K562 (cell line): ENCODE data around the gene NIPAL3. TPM values are rescaled to one million over a fixed set of nuclear protein-coding genes. Genes with fewer than 3 reads are reported as not detected.

Source experiments
- ARID2 ChIP-seq: fragments of 450-650 bp; IDR thresholded peaks from 2 replicates; pipeline ENCODE4 v1.6.1; 2017; ENCODE audit warnings: antibody characterized with exemption, mild to moderate bottlenecking
- BRF2 ChIP-seq: IDR thresholded peaks from 3 replicates; pipeline ENCODE4 v1.6.1; 2011; ENCODE audit warnings: borderline replicate concordance, mild to moderate bottlenecking; ENCODE audit not compliant: insufficient read length, insufficient read depth
- CREB3L1 ChIP-seq: fragments of 450-650 bp; IDR thresholded peaks from 2 replicates; pipeline ENCODE4 v1.6.1; 2014; ENCODE audit warnings: low read depth, mild to moderate bottlenecking, moderate library complexity, borderline replicate concordance
- ERF ChIP-seq: fragments of 450-650 bp; formaldehyde crosslinking; IDR thresholded peaks from 2 replicates; pipeline ENCODE4 v1.4.0; 2020; ENCODE audit warnings: mild to moderate bottlenecking, mixed read lengths
- GABPA ChIP-seq: fragments of 200-800 bp; sonication (Bioruptor generic); conservative IDR thresholded peaks from 2 replicates; pipeline ENCODE4 v1.6.1; 2016; ENCODE audit warnings: low read depth, missing genetic modification characterization, missing compliant biosample characterization
- HDAC8 ChIP-seq: fragments of 450-650 bp; IDR thresholded peaks from 2 replicates; pipeline ENCODE4 v1.6.1; 2016; ENCODE audit warnings: mild to moderate bottlenecking, missing genetic modification characterization, moderate library complexity, missing compliant biosample characterization
- KDM2B ChIP-seq: fragments of 250-450 bp; sonication (Bioruptor Pico); IDR thresholded peaks from 2 replicates; pipeline ENCODE4 v1.8.0; 2021; ENCODE audit warnings: mild to moderate bottlenecking, moderate library complexity
- LARP7 ChIP-seq: fragments of 450-650 bp; IDR thresholded peaks from 2 replicates; pipeline ENCODE4 v1.6.1; 2016
- NR2C2 ChIP-seq, 2 experiments: fragments of 200-800 bp in 1 of 2; sonication (Bioruptor generic) in 1 of 2; sonication (generic) in 1 of 2; formaldehyde crosslinking in 1 of 2; IDR thresholded peaks; 2 replicates each; pipeline versions ENCODE4 v1.6.1 to v1.8.0; 2016 to 2022; ENCODE audit warnings: mild to moderate bottlenecking in 1 of 2, missing compliant biosample characterization in 1 of 2, missing genetic modification characterization in 1 of 2, missing genetic modification reagents in 1 of 2
- RAD51 ChIP-seq: fragments of 450-650 bp; IDR thresholded peaks from 2 replicates; pipeline ENCODE4 v1.7.1; 2016; ENCODE audit warnings: low read depth, mild to moderate bottlenecking, borderline replicate concordance
- SIX5 ChIP-seq, 2 experiments: IDR thresholded peaks; 2 replicates each; pipeline ENCODE4 v1.6.1; 2011; ENCODE audit warnings: low read length in 2 of 2, borderline replicate concordance in 1 of 2, low read depth in 1 of 2, mild to moderate bottlenecking in 1 of 2, moderate library complexity in 1 of 2; ENCODE audit not compliant: insufficient read depth in 1 of 2
- SNRNP70 ChIP-seq: fragments of 200-400 bp; formaldehyde crosslinking; optimal IDR thresholded peaks from 2 replicates; pipeline ENCODE3; 2017; ENCODE audit warnings: low read depth, low read length
- ZBTB34 ChIP-seq: fragments of 250-450 bp; sonication (Bioruptor Pico); IDR thresholded peaks from 2 replicates; pipeline ENCODE4 v1.8.0; 2021; ENCODE audit warnings: mild to moderate bottlenecking, moderate library complexity
- ZKSCAN3 ChIP-seq: fragments of 250-450 bp; sonication (Bioruptor Pico); IDR thresholded peaks from 2 replicates; pipeline ENCODE4 v1.4.0; 2020
- ZNF408 ChIP-seq: fragments of 250-450 bp; sonication (Bioruptor Pico); IDR thresholded peaks from 2 replicates; pipeline ENCODE4 v1.4.0; 2020; ENCODE audit warnings: low read depth, mild to moderate bottlenecking, moderate library complexity
- polyA plus RNA-seq, 8 experiments: library from polyadenylated mRNA; depleted of rRNA in 4 of 8; stranded (reverse) in 5 of 8; unstranded in 3 of 8; fragments of >200 nt; fragmentation: Nextera tagmentation in 2 of 8; fragmentation: Illumina TruSeq in 1 of 8; extraction: Ambion mirVana in 2 of 8; extraction: Trizol in 1 of 8; gene quantifications; 2 replicates each; pipeline versions ENCODE4 v1.2.1 to v1.2.3, GENCODE V29; 2011 to 2014; ENCODE audit warnings: inconsistent platforms in 1 of 8, missing spikeins in 1 of 8
- total RNA-seq, 7 experiments: library from RNA; depleted of rRNA in 6 of 7; stranded (reverse); fragments of >200 nt in 6 of 7; fragmentation: Illumina TruSeq in 2 of 7; extraction: Trizol in 2 of 7; gene quantifications; 2 replicates each; pipeline versions ENCODE4 v1.2.1 to v1.2.3, GENCODE V29; 2011 to 2021; ENCODE audit warnings: low replicate concordance in 1 of 7
- TF ChIP-seq, protein P1 (sequence below): sonication (generic); formaldehyde crosslinking; IDR thresholded peaks from 2 replicates; pipeline ENCODE4 v1.8.0; 2023; ENCODE audit warnings: mild to moderate bottlenecking, missing genetic modification reagents

NIPAL3 gene
- total and polyA plus RNA-seq, 9 of the 15 experiments (the other 6 are each of a cell fraction or from before 2014, with no cell fraction given), result 10.5 to 26.3 (median 16.0) TPM

DNA sequence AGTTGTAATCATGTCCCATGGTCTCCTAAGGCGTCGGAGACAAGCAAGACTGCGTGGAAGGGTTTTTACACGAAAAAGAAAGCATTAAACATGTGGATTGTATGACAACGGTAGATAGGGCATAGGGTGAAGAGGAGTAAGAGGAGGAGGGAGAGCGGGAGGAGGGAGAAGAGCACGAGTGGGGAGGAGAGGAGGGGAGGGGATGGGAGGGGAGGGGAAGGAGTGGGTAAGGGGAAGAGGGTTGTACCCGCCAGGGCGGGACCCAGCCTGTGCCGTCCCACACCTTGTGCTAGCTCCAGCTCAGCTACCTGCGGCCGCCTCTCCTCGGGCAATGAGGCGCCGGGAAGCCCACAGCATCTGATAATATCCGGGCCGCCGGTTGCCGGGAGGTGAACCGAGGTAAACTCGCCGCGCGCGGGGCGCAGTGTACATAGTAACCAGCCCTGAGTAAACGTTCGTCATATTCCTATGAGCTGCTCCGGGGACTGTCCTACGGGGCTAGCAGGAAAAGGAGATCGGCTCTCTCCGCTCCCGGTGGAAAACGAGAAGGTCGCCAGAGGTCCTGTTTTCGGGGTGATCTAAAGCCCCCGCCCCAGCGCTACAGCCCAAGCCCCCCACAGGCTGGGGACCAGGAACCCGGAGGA, 86.6 kb downstream of the NIPAL3 start (continued):
- TF ChIP-seq NR2C2 (CRISPR knock-in tag; IDR thresholded peaks at IDR 0.05) (no peak), NR2C2 (tag; IDR thresholded peaks at IDR 0.05) (no peak), HDAC8 (no peak), CREB3L1 (no peak), LARP7 (no peak), RAD51 (no peak), SNRNP70 (no peak), ZBTB34 (no peak), BRF2 (no peak), GABPA (no peak), ARID2 (no peak), ERF (CRISPR knock-in tag) (no peak), KDM2B (CRISPR knock-in tag) (no peak; the same call in 1 of the 2 replicates), ZKSCAN3 (CRISPR knock-in tag) (no peak), SIX5 (IDR thresholded peaks at IDR 0.05; ENCODE audit: borderline replicate concordance in 1 of 2, insufficient read depth in 1 of 2, low read depth in 1 of 2, low read length in 2 of 2) (no peak), ZNF408 (no peak)
- TF ChIP-seq, protein P1, sequence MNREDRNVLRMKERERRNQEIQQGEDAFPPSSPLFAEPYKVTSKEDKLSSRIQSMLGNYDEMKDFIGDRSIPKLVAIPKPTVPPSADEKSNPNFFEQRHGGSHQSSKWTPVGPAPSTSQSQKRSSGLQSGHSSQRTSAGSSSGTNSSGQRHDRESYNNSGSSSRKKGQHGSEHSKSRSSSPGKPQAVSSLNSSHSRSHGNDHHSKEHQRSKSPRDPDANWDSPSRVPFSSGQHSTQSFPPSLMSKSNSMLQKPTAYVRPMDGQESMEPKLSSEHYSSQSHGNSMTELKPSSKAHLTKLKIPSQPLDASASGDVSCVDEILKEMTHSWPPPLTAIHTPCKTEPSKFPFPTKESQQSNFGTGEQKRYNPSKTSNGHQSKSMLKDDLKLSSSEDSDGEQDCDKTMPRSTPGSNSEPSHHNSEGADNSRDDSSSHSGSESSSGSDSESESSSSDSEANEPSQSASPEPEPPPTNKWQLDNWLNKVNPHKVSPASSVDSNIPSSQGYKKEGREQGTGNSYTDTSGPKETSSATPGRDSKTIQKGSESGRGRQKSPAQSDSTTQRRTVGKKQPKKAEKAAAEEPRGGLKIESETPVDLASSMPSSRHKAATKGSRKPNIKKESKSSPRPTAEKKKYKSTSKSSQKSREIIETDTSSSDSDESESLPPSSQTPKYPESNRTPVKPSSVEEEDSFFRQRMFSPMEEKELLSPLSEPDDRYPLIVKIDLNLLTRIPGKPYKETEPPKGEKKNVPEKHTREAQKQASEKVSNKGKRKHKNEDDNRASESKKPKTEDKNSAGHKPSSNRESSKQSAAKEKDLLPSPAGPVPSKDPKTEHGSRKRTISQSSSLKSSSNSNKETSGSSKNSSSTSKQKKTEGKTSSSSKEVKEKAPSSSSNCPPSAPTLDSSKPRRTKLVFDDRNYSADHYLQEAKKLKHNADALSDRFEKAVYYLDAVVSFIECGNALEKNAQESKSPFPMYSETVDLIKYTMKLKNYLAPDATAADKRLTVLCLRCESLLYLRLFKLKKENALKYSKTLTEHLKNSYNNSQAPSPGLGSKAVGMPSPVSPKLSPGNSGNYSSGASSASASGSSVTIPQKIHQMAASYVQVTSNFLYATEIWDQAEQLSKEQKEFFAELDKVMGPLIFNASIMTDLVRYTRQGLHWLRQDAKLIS (CRISPR knock-in tag), result no peak
